ENCODE results near the gene PTPRD.

Gene PTPRD

DNA sequence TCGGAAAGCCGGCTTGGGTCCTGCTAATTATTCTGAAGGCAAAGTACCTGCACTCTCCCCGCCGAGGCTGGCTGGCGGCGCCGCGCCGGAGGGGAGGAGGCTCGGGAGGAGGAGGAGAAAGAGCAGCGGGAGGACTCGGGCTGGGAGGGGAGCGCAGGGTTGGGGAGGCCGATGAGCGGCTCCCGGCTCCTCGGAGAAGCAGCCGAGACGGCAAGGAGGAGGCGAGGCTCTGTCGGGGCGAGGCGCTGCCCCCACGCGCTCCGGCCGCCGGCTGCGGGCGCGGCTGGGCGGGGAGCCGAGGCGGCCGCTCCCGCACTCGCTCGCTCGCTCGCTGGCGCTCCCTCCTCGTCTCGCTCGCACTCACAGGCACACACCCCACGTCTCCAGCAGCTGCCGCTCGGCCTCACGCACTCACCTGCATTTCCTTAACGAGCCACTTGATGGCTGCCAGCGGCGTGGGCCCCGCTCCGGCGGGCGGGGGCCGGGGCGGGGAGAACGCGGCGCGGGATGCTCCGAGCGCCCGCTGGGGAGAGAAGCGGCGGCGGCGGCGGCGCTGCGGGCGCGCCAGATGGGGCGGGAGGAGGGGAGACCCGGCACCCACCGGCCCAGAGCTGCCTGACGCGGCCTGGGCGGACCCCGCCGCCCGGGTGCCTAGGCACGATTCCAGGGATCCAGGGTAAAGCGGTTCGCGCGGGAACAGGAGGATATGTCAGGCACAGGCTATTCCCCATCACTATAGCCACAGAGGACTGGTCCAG, at the start of gene PTPRD:
TSS of gene PTPRD (minus strand) at position 362 of the 758 bp plus-strand sequence.
- peak; percentile 73 for DNase-seq (ENCODE audit: low spot score)
- TF ChIP-seq, protein P1, sequence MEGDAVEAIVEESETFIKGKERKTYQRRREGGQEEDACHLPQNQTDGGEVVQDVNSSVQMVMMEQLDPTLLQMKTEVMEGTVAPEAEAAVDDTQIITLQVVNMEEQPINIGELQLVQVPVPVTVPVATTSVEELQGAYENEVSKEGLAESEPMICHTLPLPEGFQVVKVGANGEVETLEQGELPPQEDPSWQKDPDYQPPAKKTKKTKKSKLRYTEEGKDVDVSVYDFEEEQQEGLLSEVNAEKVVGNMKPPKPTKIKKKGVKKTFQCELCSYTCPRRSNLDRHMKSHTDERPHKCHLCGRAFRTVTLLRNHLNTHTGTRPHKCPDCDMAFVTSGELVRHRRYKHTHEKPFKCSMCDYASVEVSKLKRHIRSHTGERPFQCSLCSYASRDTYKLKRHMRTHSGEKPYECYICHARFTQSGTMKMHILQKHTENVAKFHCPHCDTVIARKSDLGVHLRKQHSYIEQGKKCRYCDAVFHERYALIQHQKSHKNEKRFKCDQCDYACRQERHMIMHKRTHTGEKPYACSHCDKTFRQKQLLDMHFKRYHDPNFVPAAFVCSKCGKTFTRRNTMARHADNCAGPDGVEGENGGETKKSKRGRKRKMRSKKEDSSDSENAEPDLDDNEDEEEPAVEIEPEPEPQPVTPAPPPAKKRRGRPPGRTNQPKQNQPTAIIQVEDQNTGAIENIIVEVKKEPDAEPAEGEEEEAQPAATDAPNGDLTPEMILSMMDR (IDR thresholded peaks at IDR 0.05; ENCODE audit: extremely low read depth, insufficient read depth, missing control alignments): peak; percentile 37
- in situ Hi-C loops (cut with MboI; ENCODE audit: low pct_unique_long_range_greater_than_20kb, low sequenced_read_pairs, unreplicated experiment): no loop called here

DNA sequence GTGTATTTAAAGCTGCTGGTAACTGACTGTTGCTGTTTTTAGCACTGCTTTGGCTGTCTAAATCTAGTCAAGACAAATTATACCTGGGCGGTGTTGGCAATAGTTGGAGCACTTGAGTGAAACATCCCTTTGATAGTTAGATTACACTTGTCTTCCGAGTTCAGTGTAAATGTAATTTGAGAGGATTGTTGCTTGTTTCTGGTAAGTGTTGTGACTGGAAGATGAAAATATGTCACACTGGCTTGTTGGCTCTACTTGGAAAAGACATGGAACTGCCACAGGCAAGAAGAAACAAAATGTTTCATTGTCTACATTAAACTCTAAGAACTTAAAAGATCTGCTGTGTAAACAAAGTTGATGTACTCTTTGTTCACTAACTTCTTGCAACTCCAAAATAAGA, 49.2 kb upstream of the PTPRD start:
- in situ Hi-C loops (cut with MboI; ENCODE audit: low pct_unique_long_range_greater_than_20kb, low sequenced_read_pairs, unreplicated experiment): no loop called here
- no peak for DNase-seq (ENCODE audit: low spot score)
- TF ChIP-seq, protein P1 (IDR thresholded peaks at IDR 0.05; ENCODE audit: extremely low read depth, insufficient read depth, missing control alignments): no peak

DNA sequence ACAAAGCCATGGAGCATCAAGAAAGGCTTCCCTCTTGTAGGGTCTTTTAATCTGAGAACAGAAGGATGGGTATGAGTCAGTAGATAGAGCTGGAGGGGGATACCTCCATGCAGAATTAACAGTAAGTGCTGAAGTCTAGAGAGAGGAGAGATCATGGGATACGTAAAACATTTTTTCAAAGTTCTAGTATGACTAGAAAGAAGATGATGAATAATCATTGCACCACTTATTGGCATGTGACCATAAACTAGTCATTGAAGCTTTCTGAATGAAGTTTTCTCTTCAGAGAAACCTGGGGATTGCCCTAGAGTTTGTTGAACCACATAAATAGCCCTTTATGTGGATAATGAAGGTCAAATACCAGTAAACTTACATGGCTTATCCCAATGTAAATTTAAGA, 48.6 kb upstream of the PTPRD start:
- in situ Hi-C loops (cut with MboI; ENCODE audit: low pct_unique_long_range_greater_than_20kb, low sequenced_read_pairs, unreplicated experiment): no loop called here
- TF ChIP-seq, protein P1 (IDR thresholded peaks at IDR 0.05; ENCODE audit: extremely low read depth, insufficient read depth, missing control alignments): no peak
- DNase-seq (ENCODE audit: low spot score): no peak

DNA sequence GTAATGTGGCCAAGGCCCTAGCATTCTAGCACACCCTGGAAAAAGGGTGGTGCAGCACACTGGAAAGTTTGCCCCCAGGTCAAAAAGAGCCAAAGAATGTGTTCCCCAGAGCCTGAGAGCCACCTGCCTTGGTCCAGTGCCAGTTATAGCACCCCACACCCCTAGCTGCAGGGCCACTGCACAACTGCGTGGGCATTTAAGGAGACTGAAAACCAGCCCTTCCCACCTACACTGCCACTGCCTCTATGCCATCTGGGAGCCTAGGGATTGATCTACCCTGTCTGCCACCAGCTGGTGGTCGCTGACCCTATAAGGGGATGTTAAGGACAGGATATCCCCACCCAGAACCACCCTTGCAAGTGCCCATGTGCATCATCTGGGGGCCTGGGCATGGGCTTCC, 38.2 kb upstream of the PTPRD start:
- TF ChIP-seq, protein P1 (IDR thresholded peaks at IDR 0.05; ENCODE audit: extremely low read depth, insufficient read depth, missing control alignments): no peak
- no peak for DNase-seq (ENCODE audit: low spot score)
- in situ Hi-C loops (cut with MboI; ENCODE audit: low pct_unique_long_range_greater_than_20kb, low sequenced_read_pairs, unreplicated experiment): no loop called here

DNA sequence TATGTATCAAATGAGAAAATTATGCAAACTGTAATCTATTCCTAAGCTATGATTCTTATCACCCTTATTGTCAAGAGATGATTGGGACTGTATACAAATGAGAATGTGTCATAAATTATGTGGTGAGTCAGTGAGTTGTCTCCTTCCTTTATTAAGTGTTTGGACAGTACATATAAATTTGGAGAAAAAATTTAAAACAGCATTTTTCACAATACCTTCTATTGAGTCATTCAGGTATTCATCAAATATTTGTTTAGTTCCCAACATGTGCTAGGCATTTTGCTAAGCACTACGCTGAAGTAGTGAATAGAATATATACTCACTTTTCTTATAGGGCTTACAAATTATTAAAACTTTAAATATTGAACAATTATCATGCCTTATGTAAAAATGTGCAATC, 36.3 kb upstream of the PTPRD start:
- no peak for DNase-seq (ENCODE audit: low spot score)
- TF ChIP-seq, protein P1 (IDR thresholded peaks at IDR 0.05; ENCODE audit: extremely low read depth, insufficient read depth, missing control alignments): no peak
- in situ Hi-C loops (cut with MboI; ENCODE audit: low pct_unique_long_range_greater_than_20kb, low sequenced_read_pairs, unreplicated experiment): no loop called here

DNA sequence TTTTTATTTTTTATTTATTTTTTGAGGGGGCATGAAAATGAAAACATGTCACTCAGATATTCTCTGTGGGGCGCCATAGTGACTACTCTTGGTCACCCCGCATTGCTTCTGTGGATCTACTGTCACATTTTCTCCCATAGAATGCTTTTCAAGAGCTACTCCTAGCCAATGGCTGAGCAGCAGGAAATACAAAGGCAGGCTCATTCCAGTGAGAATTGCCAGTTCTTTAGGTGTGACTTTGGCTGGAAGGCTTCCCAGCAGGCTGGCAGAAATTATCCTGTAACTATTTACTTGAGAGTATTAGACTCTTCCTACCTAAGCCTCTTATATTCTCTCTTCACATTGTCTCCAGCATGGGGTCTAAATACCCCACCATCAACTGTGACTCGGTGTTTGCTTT, 21.0 kb upstream of the PTPRD start:
- in situ Hi-C loops (cut with MboI; ENCODE audit: low pct_unique_long_range_greater_than_20kb, low sequenced_read_pairs, unreplicated experiment): no loop called here
- DNase-seq (ENCODE audit: low spot score): no peak
- TF ChIP-seq, protein P1 (IDR thresholded peaks at IDR 0.05; ENCODE audit: extremely low read depth, insufficient read depth, missing control alignments): no peak

Measured in GM13977 (cell line).